CD14-positive monocyte (primary cell): ENCODE data around the gene GLB1L3. TPM values are rescaled to one million over a fixed set of nuclear protein-coding genes. Genes with fewer than 3 reads are reported as not detected.

Experiments
- DNase-seq, 3 donors: peaks; one replicate each; pipeline ENCODE4 v3.0.0-alpha.2; 2011 to 2022
- H2AFZ ChIP-seq: 2 replicates; pipeline ENCODE4 v1.6.0; 2012; ENCODE audit warnings: mild to moderate bottlenecking, low read depth, low read length, inconsistent platforms; ENCODE audit not compliant: insufficient read depth, poor library complexity, severe bottlenecking
- H3K27ac ChIP-seq, 2 donors: 1 replicate in 1 of 2; 2 replicates in 1 of 2; pipeline ENCODE4 v1.5.1; 2012 to 2013; ENCODE audit warnings: low read length in 2 of 2, control low read depth in 1 of 2, inconsistent platforms in 1 of 2, low read depth in 1 of 2, mild to moderate bottlenecking in 1 of 2
- H3K27me3 ChIP-seq, 2 donors: one replicate each; pipeline versions ENCODE4 v1.6.0 to v1.6.1; 2011 to 2013; ENCODE audit warnings: low read length in 2 of 2; ENCODE audit not compliant: control insufficient read depth in 2 of 2, insufficient read depth in 2 of 2
- H3K36me3 ChIP-seq, 2 donors: replicated peaks in 1 of 2; 1 replicate in 1 of 2; 2 replicates in 1 of 2; pipeline versions ENCODE4 v1.5.1 to v1.6.1; 2012 to 2013; ENCODE audit warnings: low read length in 2 of 2, control low read depth in 1 of 2, inconsistent platforms in 1 of 2, mild to moderate bottlenecking in 1 of 2; ENCODE audit not compliant: insufficient read depth in 2 of 2, control insufficient read depth in 1 of 2
- H3K4me1 ChIP-seq, 2 donors: 1 replicate in 1 of 2; 2 replicates in 1 of 2; pipeline versions ENCODE4 v1.5.1 to v1.6.1; 2012 to 2013; ENCODE audit warnings: low read length in 2 of 2, control low read depth in 1 of 2, inconsistent platforms in 1 of 2, mild to moderate bottlenecking in 1 of 2, moderate library complexity in 1 of 2; ENCODE audit not compliant: insufficient read depth in 2 of 2, control insufficient read depth in 1 of 2
- H3K4me2 ChIP-seq: replicated peaks from 2 replicates; pipeline ENCODE3; 2012; ENCODE audit warnings: low read length, moderate library complexity, mild to moderate bottlenecking; ENCODE audit not compliant: poor library complexity, severe bottlenecking; ENCODE audit errors: extremely low read depth
- H3K4me3 ChIP-seq, 3 experiments: fragments of 200-600 bp in 1 of 3; sonication (generic) in 1 of 3; replicated peaks in 1 of 3; 1 replicate in 2 of 3; 2 replicates in 1 of 3; pipeline ENCODE4 v1.5.1; 2011 to 2013; ENCODE audit warnings: low read length in 3 of 3, mild to moderate bottlenecking in 3 of 3, control low read depth in 2 of 3, low read depth in 2 of 3, inconsistent platforms in 1 of 3, moderate library complexity in 1 of 3
- H3K79me2 ChIP-seq: 2 replicates; pipeline ENCODE4 v1.6.0; 2012; ENCODE audit warnings: mild to moderate bottlenecking, control low read depth, inconsistent platforms, low read length, moderate library complexity; ENCODE audit not compliant: insufficient read depth
- H3K9ac ChIP-seq: 2 replicates; pipeline ENCODE4 v1.6.0; 2017; ENCODE audit warnings: low read length, mild to moderate bottlenecking; ENCODE audit not compliant: insufficient read depth, poor library complexity, severe bottlenecking
- H3K9me3 ChIP-seq, 2 donors: replicated peaks in 1 of 2; 1 replicate in 1 of 2; 2 replicates in 1 of 2; pipeline versions ENCODE4 v1.5.1 to v1.6.1; 2012 to 2013; ENCODE audit warnings: low read length in 2 of 2, control low read depth in 1 of 2; ENCODE audit not compliant: control insufficient read depth in 1 of 2, insufficient read depth in 1 of 2
- H4K20me1 ChIP-seq: 2 replicates; pipeline ENCODE4 v1.6.0; 2012; ENCODE audit warnings: mild to moderate bottlenecking, low read length, control low read depth, moderate library complexity; ENCODE audit not compliant: insufficient read depth
- H3K27ac Mint-ChIP-seq, 7 donors: one replicate each; pipeline ENCODE4 v1.8.0; 2020; ENCODE audit warnings: mild to moderate bottlenecking in 7 of 7, mixed read lengths in 7 of 7, moderate library complexity in 6 of 7, inconsistent platforms in 2 of 7
- H3K27me3 Mint-ChIP-seq, 3 donors: one replicate each; pipeline ENCODE4 v1.8.0; 2021 to 2022; ENCODE audit warnings: low read depth in 3 of 3, mild to moderate bottlenecking in 3 of 3, mixed read lengths in 3 of 3, moderate library complexity in 3 of 3, inconsistent platforms in 1 of 3
- H3K36me3 Mint-ChIP-seq, 2 donors: one replicate each; pipeline ENCODE4 v1.8.0; 2020; ENCODE audit warnings: mixed read lengths in 2 of 2, inconsistent platforms in 1 of 2, mild to moderate bottlenecking in 1 of 2
- H3K4me1 Mint-ChIP-seq: one replicate; pipeline ENCODE4 v1.8.0; 2020; ENCODE audit warnings: mild to moderate bottlenecking, mixed read lengths
- H3K4me3 Mint-ChIP-seq, 2 donors: one replicate each; pipeline ENCODE4 v1.8.0; 2020; ENCODE audit warnings: mild to moderate bottlenecking in 2 of 2, mixed read lengths in 2 of 2, moderate library complexity in 1 of 2
- H3K9me3 Mint-ChIP-seq, 7 donors: one replicate each; pipeline ENCODE4 v1.8.0; 2020 to 2022; ENCODE audit warnings: mixed read lengths in 7 of 7, mild to moderate bottlenecking in 6 of 7, moderate library complexity in 6 of 7, inconsistent platforms in 2 of 7
- CTCF ChIP-seq: fragments of 200-600 bp; IDR thresholded peaks from one replicate; pipeline ENCODE4 v1.8.0; 2022; ENCODE audit warnings: antibody characterized with exemption, mild to moderate bottlenecking
- WGBS: methylation state at CpG from one replicate; pipeline ENCODE4 v1.1.5; 2013; ENCODE audit warnings: missing lambda C conversion rate; ENCODE audit not compliant: insufficient coverage; 5-methylcytosine and 5-hydroxymethylcytosine counted together
- intact Hi-C, 2 donors: fragments of 100-400 bp; cut with micrococcal nuclease; formaldehyde crosslinking; loops; one replicate each; pipeline versions ENCODE4 v1.15.0 to v1.15.1; 2023
- polyA plus RNA-seq, 3 donors: library from polyadenylated mRNA; depleted of rRNA in 1 of 3; unstranded in 2 of 3; stranded (reverse) in 1 of 3; fragments of 300-500 nt in 2 of 3; fragments of >200 nt in 1 of 3; fragmentation: Illumina TruSeq in 2 of 3; gene quantifications; 1 replicate in 2 of 3; 2 replicates in 1 of 3; pipeline ENCODE4 v1.2.3, GENCODE V29; 2012 to 2021

GLB1L3 gene
- polyA plus RNA-seq, 3 donors: not detected

- no peak for TF ChIP-seq CTCF
- H4K20me1 ChIP-seq: no peaks in the 10 kb centered on the region
- no peaks in the 10 kb centered on the region for H3K79me2 ChIP-seq
- H3K9me3 ChIP-seq: no peaks in the 10 kb centered on the region
- no peak overlapping the region for H3K4me3 ChIP-seq
- H3K27me3 ChIP-seq: no peaks in the 10 kb centered on the region
- no peaks in the 10 kb centered on the region for H3K36me3 Mint-ChIP-seq
- no peak overlapping the region for H3K9ac ChIP-seq
- H3K4me1 ChIP-seq: no peaks in the 10 kb centered on the region
- H3K4me2 ChIP-seq: no peak overlapping the region
- H3K27me3 Mint-ChIP-seq: peaks cover 12 to 14% (median 12%) of the 10 kb centered on the region in 3 donors
- H3K36me3 ChIP-seq: no peaks in the 10 kb centered on the region
- H3K4me1 Mint-ChIP-seq: no peaks in the 10 kb centered on the region
- H3K9me3 Mint-ChIP-seq: peaks cover 0 to 2% (median 0%) of the 10 kb centered on the region in 7 donors
- no peak overlapping the region for H3K4me3 Mint-ChIP-seq
- WGBS: 92% methylated on average over 9 of the region's 9 CpGs
- no peak for DNase-seq
- no peak overlapping the region for H2AFZ ChIP-seq
- H3K27ac ChIP-seq: no peak overlapping the region
- intact Hi-C loops: no loop called here
- H3K27ac Mint-ChIP-seq: no peak overlapping the region
Observed at GRCh38 chr11:134364261-134364660, 88.1 kb downstream of the GLB1L3 start.

GRCh38 chr11:134365011-134365925 lies 89.1 kb downstream of the GLB1L3 start:
- peaks cover 9 to 10% (median 10%) of the 10 kb centered on the region in 3 donors for H3K27me3 Mint-ChIP-seq
- Histone ChIP-seq H2AFZ (no peak overlapping the region), H3K79me2 (no peaks in the 10 kb centered on the region), H3K4me2 (no peak overlapping the region), H4K20me1 (no peaks in the 10 kb centered on the region), H3K36me3 (no peaks in the 10 kb centered on the region), H3K4me3 (no peak overlapping the region), H3K9ac (no peak overlapping the region), H3K9me3 (no peaks in the 10 kb centered on the region), H3K27ac (no peak overlapping the region), H3K27me3 (no peaks in the 10 kb centered on the region), H3K4me1 (no peaks in the 10 kb centered on the region)
- peaks cover 0 to 2% (median 0%) of the 10 kb centered on the region in 7 donors for H3K9me3 Mint-ChIP-seq
- H3K36me3 Mint-ChIP-seq: no peaks in the 10 kb centered on the region
- no peak overlapping the region for H3K4me3 Mint-ChIP-seq
- WGBS: 88% methylated on average over 15 of the region's 22 CpGs
- H3K4me1 Mint-ChIP-seq: no peaks in the 10 kb centered on the region
- H3K27ac Mint-ChIP-seq: no peak overlapping the region
- DNase-seq: no peak
- intact Hi-C loops: no loop called here
- no peak for TF ChIP-seq CTCF
